PFSK-1 (cell line): Measurements from ENCODE around the gene VPS45.

Source experiments
- FOXP2 ChIP-seq: optimal IDR thresholded peaks from 2 replicates; pipeline ENCODE3; 2011; ENCODE audit warnings: borderline replicate concordance, control low read depth, inconsistent platforms; ENCODE audit not compliant: insufficient read depth; ENCODE audit errors: extremely low read length, extremely low read depth
- POLR2AphosphoS5 ChIP-seq: IDR thresholded peaks from 2 replicates; pipeline ENCODE4 v1.6.1; 2012; ENCODE audit warnings: low read depth, mild to moderate bottlenecking, control low read depth, low read length, moderate library complexity
- SIN3A ChIP-seq: IDR thresholded peaks from 2 replicates; pipeline ENCODE4 v1.6.1; 2012; ENCODE audit warnings: mild to moderate bottlenecking, low read length, moderate library complexity, borderline replicate concordance; ENCODE audit not compliant: insufficient read depth
- TAF1 ChIP-seq: IDR thresholded peaks from 2 replicates; pipeline ENCODE4 v1.6.1; 2012; ENCODE audit warnings: low read length, control low read depth, borderline replicate concordance; ENCODE audit not compliant: insufficient read depth
- TF ChIP-seq, protein P1 (sequence below), 2 experiments: IDR thresholded peaks; 2 replicates each; pipeline versions ENCODE4 v1.6.1 to v1.8.0; 2011 to 2012; ENCODE audit warnings: low read depth in 2 of 2, low read length in 2 of 2, control low read depth in 1 of 2, inconsistent platforms in 1 of 2, mild to moderate bottlenecking in 1 of 2, moderate library complexity in 1 of 2; ENCODE audit not compliant: insufficient read depth in 1 of 2

The VPS45 gene

DNA sequence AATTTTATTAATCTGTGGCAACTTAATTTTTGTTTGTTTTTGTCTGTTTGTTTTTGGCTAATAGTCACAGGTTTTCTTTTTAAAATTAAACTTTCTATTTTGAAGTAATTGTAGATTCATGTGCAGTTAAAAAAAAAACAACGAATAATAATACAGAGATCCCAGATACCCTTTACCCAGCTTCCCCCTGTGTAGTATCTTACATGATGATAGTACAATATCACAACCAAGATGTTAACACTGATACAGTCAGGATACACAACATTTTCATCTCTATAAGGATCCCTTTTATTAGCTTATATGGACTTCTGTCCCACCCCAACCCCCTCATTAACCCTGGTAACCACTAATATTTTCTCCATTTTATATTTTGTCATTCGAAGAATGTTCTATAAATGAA, 5.9 kb downstream of the VPS45 start:
- TF ChIP-seq POLR2AphosphoS5 = no peak
- TF ChIP-seq FOXP2 = no peak
- TF ChIP-seq SIN3A = no peak
- no peak for TF ChIP-seq TAF1
- TF ChIP-seq, protein P1, sequence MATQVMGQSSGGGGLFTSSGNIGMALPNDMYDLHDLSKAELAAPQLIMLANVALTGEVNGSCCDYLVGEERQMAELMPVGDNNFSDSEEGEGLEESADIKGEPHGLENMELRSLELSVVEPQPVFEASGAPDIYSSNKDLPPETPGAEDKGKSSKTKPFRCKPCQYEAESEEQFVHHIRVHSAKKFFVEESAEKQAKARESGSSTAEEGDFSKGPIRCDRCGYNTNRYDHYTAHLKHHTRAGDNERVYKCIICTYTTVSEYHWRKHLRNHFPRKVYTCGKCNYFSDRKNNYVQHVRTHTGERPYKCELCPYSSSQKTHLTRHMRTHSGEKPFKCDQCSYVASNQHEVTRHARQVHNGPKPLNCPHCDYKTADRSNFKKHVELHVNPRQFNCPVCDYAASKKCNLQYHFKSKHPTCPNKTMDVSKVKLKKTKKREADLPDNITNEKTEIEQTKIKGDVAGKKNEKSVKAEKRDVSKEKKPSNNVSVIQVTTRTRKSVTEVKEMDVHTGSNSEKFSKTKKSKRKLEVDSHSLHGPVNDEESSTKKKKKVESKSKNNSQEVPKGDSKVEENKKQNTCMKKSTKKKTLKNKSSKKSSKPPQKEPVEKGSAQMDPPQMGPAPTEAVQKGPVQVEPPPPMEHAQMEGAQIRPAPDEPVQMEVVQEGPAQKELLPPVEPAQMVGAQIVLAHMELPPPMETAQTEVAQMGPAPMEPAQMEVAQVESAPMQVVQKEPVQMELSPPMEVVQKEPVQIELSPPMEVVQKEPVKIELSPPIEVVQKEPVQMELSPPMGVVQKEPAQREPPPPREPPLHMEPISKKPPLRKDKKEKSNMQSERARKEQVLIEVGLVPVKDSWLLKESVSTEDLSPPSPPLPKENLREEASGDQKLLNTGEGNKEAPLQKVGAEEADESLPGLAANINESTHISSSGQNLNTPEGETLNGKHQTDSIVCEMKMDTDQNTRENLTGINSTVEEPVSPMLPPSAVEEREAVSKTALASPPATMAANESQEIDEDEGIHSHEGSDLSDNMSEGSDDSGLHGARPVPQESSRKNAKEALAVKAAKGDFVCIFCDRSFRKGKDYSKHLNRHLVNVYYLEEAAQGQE (IDR thresholded peaks at IDR 0.05; ENCODE audit: insufficient read depth in 1 of 2, low read depth in 2 of 2, low read length in 2 of 2) = no peak

DNA sequence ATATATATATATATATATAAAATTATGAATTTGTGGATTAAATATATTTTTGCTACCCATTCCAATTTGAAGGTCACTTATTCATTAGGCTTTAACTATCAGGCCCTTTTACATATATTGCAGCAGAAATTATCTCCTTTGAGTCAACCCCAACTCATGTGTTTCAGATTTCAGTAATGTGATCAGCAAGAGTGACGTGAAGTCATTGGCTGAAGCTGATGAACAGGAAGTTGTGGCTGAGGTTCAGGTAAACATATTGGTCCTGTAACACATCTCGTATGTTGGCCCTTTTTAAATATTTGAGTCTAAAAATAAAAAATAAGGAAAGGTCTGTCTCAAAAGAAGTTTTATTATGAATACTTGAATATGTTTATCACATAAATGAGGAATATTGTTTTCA, 8.5 kb downstream of the VPS45 start:
- TF ChIP-seq, protein P1 (IDR thresholded peaks at IDR 0.05; ENCODE audit: insufficient read depth in 1 of 2, low read depth in 2 of 2, low read length in 2 of 2) = no peak
- no peak for TF ChIP-seq SIN3A
- TF ChIP-seq TAF1 = no peak
- TF ChIP-seq FOXP2 = no peak
- no peak for TF ChIP-seq POLR2AphosphoS5

DNA sequence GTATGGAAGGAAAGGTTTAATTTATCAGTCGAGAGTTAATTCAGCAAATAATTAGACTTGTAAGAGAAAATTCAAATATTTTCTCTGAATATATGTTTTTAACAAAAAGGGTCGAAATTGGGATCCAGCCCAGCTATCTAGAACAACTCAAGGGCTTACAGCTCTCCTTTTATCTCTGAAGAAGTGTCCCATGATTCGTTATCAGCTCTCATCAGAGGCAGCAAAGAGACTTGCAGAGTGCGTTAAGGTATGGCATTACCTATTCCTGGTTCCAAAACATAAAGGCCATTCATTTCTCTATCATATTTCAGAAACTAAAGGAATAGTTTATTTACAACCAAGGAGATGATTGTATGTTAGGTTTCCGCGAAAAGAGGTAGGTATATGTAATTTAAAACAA, 9.4 kb downstream of the VPS45 start:
- TF ChIP-seq FOXP2 = no peak
- no peak for TF ChIP-seq POLR2AphosphoS5
- TF ChIP-seq, protein P1 (IDR thresholded peaks at IDR 0.05; ENCODE audit: insufficient read depth in 1 of 2, low read depth in 2 of 2, low read length in 2 of 2) = no peak
- TF ChIP-seq TAF1 = no peak
- no peak for TF ChIP-seq SIN3A

DNA sequence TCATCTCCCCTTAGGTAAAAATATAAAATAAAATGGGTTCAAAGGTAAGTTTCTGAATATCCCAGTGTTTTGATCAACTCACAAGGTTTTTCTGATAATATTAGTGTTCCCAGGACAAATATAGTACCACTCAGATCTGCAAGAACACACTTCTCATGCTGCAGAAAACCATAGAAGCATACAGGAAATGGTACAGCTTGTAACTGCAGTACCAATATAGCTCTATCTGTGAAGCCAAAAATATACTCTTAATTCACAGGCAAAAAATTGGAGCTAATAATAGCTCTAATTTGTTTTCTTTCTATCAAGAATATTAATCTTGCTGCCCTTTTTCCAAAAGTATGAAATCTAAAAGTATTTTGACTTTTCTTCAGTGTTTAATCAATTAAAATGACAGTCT, 13.2 kb downstream of the VPS45 start:
- TF ChIP-seq, protein P1 (IDR thresholded peaks at IDR 0.05; ENCODE audit: insufficient read depth in 1 of 2, low read depth in 2 of 2, low read length in 2 of 2) = no peak
- TF ChIP-seq TAF1 = no peak
- no peak for TF ChIP-seq POLR2AphosphoS5
- no peak for TF ChIP-seq SIN3A
- TF ChIP-seq FOXP2 = no peak

DNA sequence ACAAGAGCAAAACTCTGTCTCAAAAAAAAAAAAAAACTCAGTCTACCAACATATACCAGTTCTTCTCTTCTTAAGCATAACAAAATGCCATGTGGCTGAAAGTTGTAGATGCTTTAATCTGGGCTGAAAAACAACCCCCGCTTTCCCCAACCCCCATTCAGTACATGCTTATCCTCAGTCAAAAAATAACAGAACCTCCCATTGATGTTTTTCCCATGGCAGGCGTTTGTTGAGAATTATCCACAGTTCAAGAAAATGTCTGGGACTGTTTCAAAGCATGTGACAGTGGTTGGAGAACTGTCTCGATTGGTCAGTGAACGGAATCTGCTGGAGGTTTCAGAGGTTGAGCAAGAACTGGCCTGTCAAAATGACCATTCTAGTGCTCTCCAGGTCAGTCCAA, 14.9 kb downstream of the VPS45 start:
- TF ChIP-seq, protein P1 (IDR thresholded peaks at IDR 0.05; ENCODE audit: insufficient read depth in 1 of 2, low read depth in 2 of 2, low read length in 2 of 2) = no peak
- TF ChIP-seq SIN3A (no peak), FOXP2 (no peak), POLR2AphosphoS5 (no peak), TAF1 (no peak)
